HG03060 (cell line): ENCODE results near the gene KIF26A.

Experiments
- ATAC-seq: cut with Tn5 transposase; IDR thresholded peaks from one replicate; pipeline ENCODE4 v1.9.1; 2021; ENCODE audit warnings: low read depth, moderate number of reproducible peaks; ENCODE audit not compliant: unreplicated experiment

KIF26A gene

GRCh38 chr14:104188727-104189400, 50.5 kb downstream of the KIF26A start:
- ATAC-seq: no peak

GRCh38 chr14:104189629-104190335, 51.4 kb downstream of the KIF26A start:
- ATAC-seq: no peak

GRCh38 chr14:104190396-104191000, 52.1 kb downstream of the KIF26A start:
- ATAC-seq: no peak

- no peak for ATAC-seq
Observed at GRCh38 chr14:104191409-104191997, 53.1 kb downstream of the KIF26A start.

- no peak for ATAC-seq
Observed at GRCh38 chr14:104192146-104192882, 53.9 kb downstream of the KIF26A start.

- no peak for ATAC-seq
Observed at GRCh38 chr14:104192883-104193245, 54.5 kb downstream of the KIF26A start.

- no peak for ATAC-seq
Observed at GRCh38 chr14:104194016-104194415, 55.6 kb downstream of the KIF26A start.

- ATAC-seq: no peak
Observed at GRCh38 chr14:104194716-104195115, 56.3 kb downstream of the KIF26A start.

- ATAC-seq: no peak
Observed at GRCh38 chr14:104195361-104195760, 57.0 kb downstream of the KIF26A start.

- ATAC-seq: no peak
Observed at GRCh38 chr14:104195878-104196277, 57.5 kb downstream of the KIF26A start.

GRCh38 chr14:104196461-104197140, 58.2 kb downstream of the KIF26A start:
- ATAC-seq: no peak

GRCh38 chr14:104197449-104198247, 59.3 kb downstream of the KIF26A start:
- no peak for ATAC-seq

- no peak for ATAC-seq
Observed at GRCh38 chr14:104199266-104199895, 61.0 kb downstream of the KIF26A start.

GRCh38 chr14:104200106-104200505, 61.7 kb downstream of the KIF26A start:
- no peak for ATAC-seq

- ATAC-seq: no peak
Observed at GRCh38 chr14:104200591-104200990, 62.2 kb downstream of the KIF26A start.

- no peak for ATAC-seq
Observed at GRCh38 chr14:104201063-104201462, 62.7 kb downstream of the KIF26A start.

GRCh38 chr14:104201496-104201895, 63.1 kb downstream of the KIF26A start:
- ATAC-seq: no peak

- ATAC-seq: no peak
Observed at GRCh38 chr14:104202259-104203070, 64.1 kb downstream of the KIF26A start.
